D721Med (cell line): ENCODE data around the gene STOM.
A peak's percentile ranks its signal among the peaks of the same experiment; 100 is the strongest.

Source experiments
- DNase-seq: peaks from one replicate; pipeline ENCODE4 v3.0.0; 2011; ENCODE audit warnings: low spot score; ENCODE audit not compliant: insufficient read length
- FAIRE-seq: peaks from 2 replicates; lab custom pipeline; 2011; peaks lifted over from hg19 to GRCh38; lab: Jason Lieb, UNC
- CTCF ChIP-seq: IDR thresholded peaks from 2 replicates; pipeline ENCODE4 v1.5.1; 2012; ENCODE audit warnings: mild to moderate bottlenecking, control low read depth; ENCODE audit not compliant: insufficient read depth; ENCODE audit errors: missing control alignments

Gene STOM

GRCh38 chr9:121386442-121387175 lies 16.6 kb upstream of the STOM start:
- DNase-seq (no peak), FAIRE-seq (no peak)
- TF ChIP-seq CTCF = no peak

DNA sequence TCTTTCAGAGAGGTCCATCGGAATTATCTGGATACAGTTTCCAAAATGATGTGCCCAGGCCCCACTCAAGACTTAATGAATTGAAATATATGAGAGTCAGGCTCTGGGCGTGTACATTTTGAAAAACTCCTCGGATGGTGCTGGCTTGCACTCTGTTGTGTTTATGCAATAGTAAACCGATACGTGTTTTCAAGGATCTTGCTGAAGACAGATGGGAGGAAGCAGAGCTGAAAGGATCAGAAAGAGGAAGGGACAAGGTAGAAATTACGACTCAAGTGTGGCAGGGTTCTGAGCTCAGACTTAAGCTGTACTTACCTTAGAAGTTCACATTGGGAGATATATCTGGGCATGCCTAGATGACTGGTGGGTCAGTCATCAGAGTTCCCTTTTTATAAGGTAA lies 13.7 kb upstream of the STOM start:
- no peak for TF ChIP-seq CTCF
- no peak for FAIRE-seq
- no peak for DNase-seq

DNA sequence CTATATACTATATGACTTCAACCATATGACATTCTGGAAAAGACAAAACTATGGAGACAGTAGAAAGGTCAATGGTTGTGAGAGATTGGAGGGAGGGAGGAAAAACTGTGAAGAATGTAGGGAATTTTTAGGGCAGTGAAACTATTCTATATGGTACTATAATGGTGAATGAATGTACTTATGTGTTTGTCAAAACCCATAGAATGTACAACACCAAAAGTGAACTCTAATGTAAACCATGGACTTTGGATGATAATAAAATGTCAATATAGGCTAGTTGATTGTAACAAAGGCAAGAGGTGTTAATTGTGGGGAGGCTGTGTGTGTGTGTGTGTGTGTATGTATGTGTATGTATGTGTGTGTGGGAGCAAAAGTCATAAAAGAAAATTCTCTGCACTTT lies 10.8 kb upstream of the STOM start:
- no peak for TF ChIP-seq CTCF
- FAIRE-seq (no peak), DNase-seq (no peak)

- TF ChIP-seq CTCF = peak; percentile 54
- no peak for FAIRE-seq
- DNase-seq = no peak
Measured at GRCh38 chr9:121376214-121376830, 6.3 kb upstream of the STOM start.

DNA sequence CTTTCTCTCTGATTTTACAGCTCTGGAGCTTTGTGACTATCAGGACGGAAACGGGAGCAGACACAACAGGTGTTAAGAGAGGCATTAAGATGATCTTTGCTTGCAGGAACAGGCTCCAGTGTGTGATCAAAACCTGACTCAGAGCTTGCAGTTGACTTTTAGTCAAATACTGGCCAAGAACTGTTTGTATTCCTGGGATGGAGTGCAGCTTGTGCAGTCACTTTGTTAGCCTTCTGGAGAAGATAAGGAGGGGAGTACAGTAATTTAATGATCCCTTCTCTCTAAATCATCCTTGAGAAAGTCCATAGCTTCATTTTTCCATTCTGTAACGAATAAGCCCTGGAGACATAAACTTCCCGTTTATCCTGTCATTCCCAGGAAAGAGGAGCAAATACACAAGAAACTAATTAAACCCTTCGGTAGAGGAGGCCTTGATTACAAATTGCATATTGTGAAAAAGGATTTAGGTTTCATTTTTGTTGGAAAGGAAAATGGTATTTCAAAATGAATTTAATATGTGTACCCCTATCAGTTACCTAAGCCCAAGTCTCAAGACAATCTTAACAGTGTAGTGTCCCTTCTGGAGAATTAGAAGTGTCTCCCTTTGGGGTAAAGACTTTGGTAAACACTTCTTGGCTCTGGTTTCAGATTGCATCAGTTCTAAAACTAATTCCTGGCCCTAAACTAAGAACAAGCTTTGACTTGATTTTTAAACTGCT lies 3.1 kb upstream of the STOM start:
- FAIRE-seq (no peak), DNase-seq (no peak)
- TF ChIP-seq CTCF = no peak

DNA sequence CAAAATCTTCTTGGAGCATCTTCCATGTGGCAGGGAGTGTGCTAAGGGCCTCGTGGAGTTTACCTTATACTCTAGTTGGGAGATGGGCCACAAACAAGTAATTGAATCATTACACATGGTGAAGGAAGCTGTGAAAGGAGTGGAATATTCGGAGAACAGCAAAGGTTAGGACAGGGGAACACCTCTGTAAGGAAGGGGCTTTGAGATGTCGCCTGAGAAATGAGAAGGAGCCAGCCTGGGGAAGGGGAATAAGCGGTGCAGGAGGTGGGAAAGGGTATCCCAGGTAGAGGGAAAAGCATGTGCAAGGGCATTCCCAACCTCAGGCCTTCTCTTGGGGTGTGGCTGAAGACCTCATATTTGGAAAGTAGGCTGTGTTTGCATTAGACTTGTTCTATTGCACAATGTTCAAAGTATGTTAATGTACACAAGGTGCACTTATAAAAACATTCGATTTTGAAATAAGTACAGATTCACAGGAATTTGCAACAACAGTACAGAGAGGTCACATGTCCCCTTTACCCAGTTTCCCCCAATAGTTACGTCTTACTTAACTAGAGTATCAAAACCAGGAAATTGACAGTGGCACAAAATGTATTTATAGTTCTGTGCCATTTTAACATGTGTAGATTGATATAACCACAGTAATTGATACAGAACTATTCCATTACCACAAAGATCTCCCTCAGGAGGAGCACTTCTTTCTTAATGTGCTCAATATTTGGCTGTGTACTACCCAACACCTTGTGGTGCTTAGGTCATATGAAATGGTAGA lies 2.4 kb upstream of the STOM start:
- DNase-seq (no peak), FAIRE-seq (no peak)
- no peak for TF ChIP-seq CTCF
